Vagina (tissue), 2 donors: ENCODE measurements around the gene TSHR. TPM values are rescaled to one million over a fixed set of nuclear protein-coding genes. Genes with fewer than 3 reads are reported as not detected.

Source experiments
- DNase-seq, 2 donors: peaks; one replicate each; pipeline ENCODE4 v3.0.0-alpha.2; 2017; ENCODE audit errors: extremely low spot score in 2 of 2
- H3K27ac ChIP-seq: fragments of 200-600 bp; sonication (generic); one replicate; pipeline ENCODE4 v1.5.1; 2019
- H3K27me3 ChIP-seq: fragments of 200-600 bp; sonication (generic); one replicate; pipeline ENCODE4 v1.5.1; 2019
- H3K36me3 ChIP-seq, 2 donors: fragments of 200-600 bp; sonication (generic); one replicate each; pipeline ENCODE4 v1.5.1; 2017 to 2019
- H3K4me1 ChIP-seq: fragments of 200-600 bp; sonication (generic); one replicate; pipeline ENCODE4 v1.5.1; 2019
- H3K4me3 ChIP-seq, 2 donors: fragments of 200-600 bp; sonication (generic); 1 replicate in 1 of 2; 2 replicates in 1 of 2; pipeline ENCODE4 v1.5.1; 2016 to 2019
- H3K9me3 ChIP-seq: fragments of 200-600 bp; sonication (generic); one replicate; pipeline ENCODE4 v1.5.1; 2019
- POLR2A ChIP-seq, 2 donors: fragments of 450-650 bp; IDR thresholded peaks; one replicate each; pipeline ENCODE4 v1.6.1; 2017; ENCODE audit warnings: antibody characterized with exemption in 2 of 2, mild to moderate bottlenecking in 2 of 2, moderate library complexity in 2 of 2
- POLR2AphosphoS5 ChIP-seq, 2 donors: sonication (generic); formaldehyde crosslinking; IDR thresholded peaks; one replicate each; pipeline ENCODE4 v1.9.0; 2017; ENCODE audit warnings: antibody characterized with exemption in 2 of 2, mild to moderate bottlenecking in 2 of 2, low read depth in 1 of 2; ENCODE audit not compliant: insufficient read depth in 1 of 2
- intact Hi-C: fragments of 100-400 bp; cut with DNase I; formaldehyde crosslinking; loops from one replicate; pipeline ENCODE4 v1.15.1; 2023
- total RNA-seq: library from RNA; depleted of rRNA; stranded (reverse); fragments of >200 nt; gene quantifications from one replicate; pipeline ENCODE4 v1.2.3, GENCODE V29; 2016
- TF ChIP-seq, protein P1 (sequence below), 3 experiments: fragments of 450-650 bp in 2 of 3; fragments of 200-600 bp in 1 of 3; sonication (generic) in 1 of 3; IDR thresholded peaks; one replicate each; pipeline ENCODE4 v1.5.1; 2017 to 2019; ENCODE audit warnings: antibody characterized with exemption in 3 of 3, mild to moderate bottlenecking in 2 of 3, moderate library complexity in 2 of 3

The TSHR gene
- total RNA-seq, 1 donor from 2014 or later: not detected

DNA sequence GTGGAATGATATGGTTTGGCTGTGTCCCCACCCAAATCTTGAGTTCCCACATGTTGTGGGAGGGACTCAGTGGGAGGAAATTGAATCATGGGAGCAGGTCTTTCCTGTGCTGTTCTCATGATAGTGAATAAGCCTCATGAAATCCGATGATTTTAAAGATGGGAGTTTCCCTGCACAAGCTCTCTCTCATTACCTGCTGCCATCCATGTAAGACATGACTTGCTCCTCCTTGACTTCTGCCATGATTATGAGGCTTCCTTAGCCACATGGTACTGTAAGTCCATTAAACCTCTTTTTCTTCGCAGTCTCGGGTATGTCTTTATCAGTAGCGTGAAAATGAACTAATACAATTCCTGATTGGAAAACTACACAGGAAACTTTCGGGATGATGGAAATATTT, 100.5 kb downstream of the TSHR start:
- Histone ChIP-seq H3K4me3 (no peak overlapping the region), H3K27me3 (no peaks in the 10 kb centered on the region), H3K27ac (no peak overlapping the region), H3K36me3 (no peaks in the 10 kb centered on the region), H3K9me3 (no peaks in the 10 kb centered on the region), H3K4me1 (no peaks in the 10 kb centered on the region)
- DNase-seq: no peak
- TF ChIP-seq, protein P1, sequence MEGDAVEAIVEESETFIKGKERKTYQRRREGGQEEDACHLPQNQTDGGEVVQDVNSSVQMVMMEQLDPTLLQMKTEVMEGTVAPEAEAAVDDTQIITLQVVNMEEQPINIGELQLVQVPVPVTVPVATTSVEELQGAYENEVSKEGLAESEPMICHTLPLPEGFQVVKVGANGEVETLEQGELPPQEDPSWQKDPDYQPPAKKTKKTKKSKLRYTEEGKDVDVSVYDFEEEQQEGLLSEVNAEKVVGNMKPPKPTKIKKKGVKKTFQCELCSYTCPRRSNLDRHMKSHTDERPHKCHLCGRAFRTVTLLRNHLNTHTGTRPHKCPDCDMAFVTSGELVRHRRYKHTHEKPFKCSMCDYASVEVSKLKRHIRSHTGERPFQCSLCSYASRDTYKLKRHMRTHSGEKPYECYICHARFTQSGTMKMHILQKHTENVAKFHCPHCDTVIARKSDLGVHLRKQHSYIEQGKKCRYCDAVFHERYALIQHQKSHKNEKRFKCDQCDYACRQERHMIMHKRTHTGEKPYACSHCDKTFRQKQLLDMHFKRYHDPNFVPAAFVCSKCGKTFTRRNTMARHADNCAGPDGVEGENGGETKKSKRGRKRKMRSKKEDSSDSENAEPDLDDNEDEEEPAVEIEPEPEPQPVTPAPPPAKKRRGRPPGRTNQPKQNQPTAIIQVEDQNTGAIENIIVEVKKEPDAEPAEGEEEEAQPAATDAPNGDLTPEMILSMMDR (IDR thresholded peaks at IDR 0.05): no peak
- TF ChIP-seq POLR2AphosphoS5 (IDR thresholded peaks at IDR 0.05; ENCODE audit: insufficient read depth in 1 of 2, low read depth in 1 of 2) (no peak), POLR2A (IDR thresholded peaks at IDR 0.05) (no peak)
- intact Hi-C loops: no loop called here

DNA sequence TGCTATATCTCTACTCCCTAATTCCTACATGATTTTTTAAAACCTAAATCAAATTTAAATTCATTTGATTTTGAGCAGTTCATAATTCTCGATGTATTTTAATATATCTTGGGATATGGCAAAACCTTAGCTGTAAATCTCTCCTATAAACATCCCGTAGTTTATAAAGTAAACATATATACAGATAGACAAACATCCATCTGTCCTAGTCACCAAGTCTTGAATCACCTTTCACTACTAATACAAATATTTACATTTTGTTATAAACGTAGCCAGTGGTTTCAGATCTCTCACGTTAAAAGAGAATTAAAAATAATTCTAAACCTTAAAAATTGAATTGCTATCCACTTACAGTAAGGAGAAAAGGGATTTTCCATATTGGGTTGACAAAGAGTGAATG, 107.0 kb downstream of the TSHR start:
- no peaks in the 10 kb centered on the region for H3K36me3 ChIP-seq
- no peak for DNase-seq
- H3K4me1 ChIP-seq: no peaks in the 10 kb centered on the region
- intact Hi-C loops: no loop called here
- no peaks in the 10 kb centered on the region for H3K27me3 ChIP-seq
- no peaks in the 10 kb centered on the region for H3K9me3 ChIP-seq
- TF ChIP-seq, protein P1 (IDR thresholded peaks at IDR 0.05): no peak
- TF ChIP-seq POLR2AphosphoS5 (IDR thresholded peaks at IDR 0.05; ENCODE audit: insufficient read depth in 1 of 2, low read depth in 1 of 2): no peak
- no peak for TF ChIP-seq POLR2A (IDR thresholded peaks at IDR 0.05)
- no peak overlapping the region for H3K27ac ChIP-seq
- no peak overlapping the region for H3K4me3 ChIP-seq

DNA sequence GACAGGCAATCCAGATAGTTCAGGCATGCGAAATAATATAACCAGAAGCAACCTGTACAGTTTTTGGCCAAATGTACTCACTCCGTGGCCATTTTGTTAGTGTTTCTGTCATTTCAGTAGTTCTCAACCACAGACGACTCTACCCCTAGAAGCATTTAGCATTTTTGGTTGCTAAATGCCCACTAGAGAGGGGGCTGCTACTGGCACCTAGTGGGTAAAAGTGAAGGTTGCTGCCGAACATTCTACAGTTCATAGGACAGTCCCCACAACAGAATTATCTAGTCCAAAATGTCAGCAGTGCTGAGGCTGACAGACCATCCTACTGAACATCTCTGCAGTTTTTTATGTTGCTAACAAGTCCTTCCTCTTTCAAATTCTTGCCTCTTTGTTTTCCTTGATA, 107.4 kb downstream of the TSHR start:
- TF ChIP-seq, protein P1 (IDR thresholded peaks at IDR 0.05): no peak
- no peak for TF ChIP-seq POLR2A (IDR thresholded peaks at IDR 0.05)
- no peaks in the 10 kb centered on the region for H3K4me1 ChIP-seq
- no peak overlapping the region for H3K27ac ChIP-seq
- no peak overlapping the region for H3K4me3 ChIP-seq
- no peaks in the 10 kb centered on the region for H3K27me3 ChIP-seq
- intact Hi-C loops: no loop called here
- H3K36me3 ChIP-seq: no peaks in the 10 kb centered on the region
- H3K9me3 ChIP-seq: no peaks in the 10 kb centered on the region
- DNase-seq: no peak

DNA sequence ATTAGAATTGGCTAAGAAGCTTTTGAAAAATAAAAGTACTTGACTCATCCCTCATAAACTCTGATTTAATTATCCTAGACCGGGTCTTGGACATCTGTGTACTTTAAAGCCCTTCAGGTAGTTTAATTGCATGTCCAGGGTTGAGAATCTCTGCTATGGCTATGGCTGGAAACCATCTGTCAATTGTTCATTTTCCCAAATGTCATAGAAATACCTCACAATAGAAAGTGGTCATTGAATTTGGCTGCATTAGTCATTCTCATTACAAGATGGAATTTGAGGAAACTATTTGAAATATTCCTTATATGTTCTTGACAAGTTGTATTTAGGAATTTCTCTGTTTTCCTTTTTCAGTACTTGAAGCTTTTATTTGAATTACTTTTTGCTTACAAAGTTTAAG, 111.3 kb downstream of the TSHR start:
- Histone ChIP-seq H3K27ac (no peak overlapping the region), H3K27me3 (no peaks in the 10 kb centered on the region), H3K36me3 (no peaks in the 10 kb centered on the region), H3K9me3 (no peaks in the 10 kb centered on the region), H3K4me3 (no peak overlapping the region), H3K4me1 (no peaks in the 10 kb centered on the region)
- DNase-seq: no peak
- intact Hi-C loops: no loop called here
- TF ChIP-seq, protein P1 (IDR thresholded peaks at IDR 0.05): no peak
- no peak for TF ChIP-seq POLR2A (IDR thresholded peaks at IDR 0.05)

DNA sequence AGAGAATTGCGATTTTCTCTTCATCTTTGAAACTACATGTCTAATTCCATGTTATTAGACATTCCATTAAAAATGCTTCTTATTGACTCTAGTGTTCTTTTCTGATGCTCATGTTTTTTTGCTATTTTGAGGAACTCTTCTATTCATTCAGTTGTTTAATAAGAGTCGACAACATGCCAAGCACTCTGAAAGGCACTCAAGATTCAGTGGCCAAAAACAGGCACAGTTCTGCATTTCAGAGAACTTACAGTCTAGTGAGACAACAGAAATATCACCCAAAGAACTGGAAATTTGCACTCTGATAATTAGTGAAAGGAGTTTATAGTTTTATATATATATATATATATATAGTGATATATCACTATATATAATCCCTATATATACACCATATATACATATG, 111.7 kb downstream of the TSHR start:
- Histone ChIP-seq H3K27me3 (no peaks in the 10 kb centered on the region), H3K9me3 (no peaks in the 10 kb centered on the region), H3K4me3 (no peak overlapping the region), H3K4me1 (no peaks in the 10 kb centered on the region), H3K27ac (no peak overlapping the region), H3K36me3 (no peaks in the 10 kb centered on the region)
- no peak for DNase-seq
- TF ChIP-seq POLR2A (IDR thresholded peaks at IDR 0.05) (no peak), POLR2AphosphoS5 (IDR thresholded peaks at IDR 0.05; ENCODE audit: insufficient read depth in 1 of 2, low read depth in 1 of 2) (no peak)
- TF ChIP-seq, protein P1 (IDR thresholded peaks at IDR 0.05): no peak
- intact Hi-C loops: no loop called here
